ENCODE data around the gene TLR5. TPM values are rescaled to one million over a fixed set of nuclear protein-coding genes. Genes with fewer than 3 reads are reported as not detected.
A peak's percentile ranks its signal among the peaks of the same experiment; 100 is the strongest.

TLR5 gene
- total and polyA plus RNA-seq, 7 donors = 0.20 to 3.1 (median 0.80) TPM

DNA sequence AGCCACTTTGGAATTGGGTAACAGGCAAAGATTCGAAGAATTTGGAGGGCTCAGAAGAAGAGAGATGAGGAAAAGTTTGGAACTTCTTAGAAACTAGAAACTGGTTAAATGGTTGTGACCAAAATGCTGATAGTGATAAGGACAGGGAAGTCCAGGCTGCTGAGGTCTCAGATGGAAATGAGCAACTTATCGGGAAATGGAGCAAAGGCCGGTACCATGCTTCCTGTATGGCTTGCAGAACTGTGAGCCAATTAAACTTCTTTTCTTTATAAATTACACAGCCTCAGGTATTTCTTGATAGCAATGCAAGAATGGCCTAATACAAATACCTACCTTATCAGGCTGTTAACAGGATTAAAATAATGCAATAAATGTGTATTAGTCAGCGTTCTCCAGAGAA is 9.4 kb upstream of the TLR5 start:
- DNase-seq = no peak
- 85 to 95% (median 85%) methylated on average over 4 of the region's 4 CpGs for WGBS, 3 donors
- H3K36me3 ChIP-seq (ENCODE audit: insufficient read depth in 1 of 2, low read depth in 1 of 2) = no peaks in the 10 kb centered on the region
- H3K27me3 ChIP-seq (ENCODE audit: insufficient read depth in 3 of 3, low read length in 2 of 3) = no peaks in the 10 kb centered on the region
- H3K9me3 ChIP-seq = peaks cover 4% of the 10 kb centered on the region
- H3K27ac ChIP-seq = no peak overlapping the region
- TF ChIP-seq, protein P1, sequence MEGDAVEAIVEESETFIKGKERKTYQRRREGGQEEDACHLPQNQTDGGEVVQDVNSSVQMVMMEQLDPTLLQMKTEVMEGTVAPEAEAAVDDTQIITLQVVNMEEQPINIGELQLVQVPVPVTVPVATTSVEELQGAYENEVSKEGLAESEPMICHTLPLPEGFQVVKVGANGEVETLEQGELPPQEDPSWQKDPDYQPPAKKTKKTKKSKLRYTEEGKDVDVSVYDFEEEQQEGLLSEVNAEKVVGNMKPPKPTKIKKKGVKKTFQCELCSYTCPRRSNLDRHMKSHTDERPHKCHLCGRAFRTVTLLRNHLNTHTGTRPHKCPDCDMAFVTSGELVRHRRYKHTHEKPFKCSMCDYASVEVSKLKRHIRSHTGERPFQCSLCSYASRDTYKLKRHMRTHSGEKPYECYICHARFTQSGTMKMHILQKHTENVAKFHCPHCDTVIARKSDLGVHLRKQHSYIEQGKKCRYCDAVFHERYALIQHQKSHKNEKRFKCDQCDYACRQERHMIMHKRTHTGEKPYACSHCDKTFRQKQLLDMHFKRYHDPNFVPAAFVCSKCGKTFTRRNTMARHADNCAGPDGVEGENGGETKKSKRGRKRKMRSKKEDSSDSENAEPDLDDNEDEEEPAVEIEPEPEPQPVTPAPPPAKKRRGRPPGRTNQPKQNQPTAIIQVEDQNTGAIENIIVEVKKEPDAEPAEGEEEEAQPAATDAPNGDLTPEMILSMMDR (IDR thresholded peaks at IDR 0.05) = no peak
- no peak for ATAC-seq
- H3K4me1 ChIP-seq = no peaks in the 10 kb centered on the region
- intact Hi-C loops (cut with DNase I) = no loop called here
- no peak overlapping the region for H3K4me3 ChIP-seq

DNA sequence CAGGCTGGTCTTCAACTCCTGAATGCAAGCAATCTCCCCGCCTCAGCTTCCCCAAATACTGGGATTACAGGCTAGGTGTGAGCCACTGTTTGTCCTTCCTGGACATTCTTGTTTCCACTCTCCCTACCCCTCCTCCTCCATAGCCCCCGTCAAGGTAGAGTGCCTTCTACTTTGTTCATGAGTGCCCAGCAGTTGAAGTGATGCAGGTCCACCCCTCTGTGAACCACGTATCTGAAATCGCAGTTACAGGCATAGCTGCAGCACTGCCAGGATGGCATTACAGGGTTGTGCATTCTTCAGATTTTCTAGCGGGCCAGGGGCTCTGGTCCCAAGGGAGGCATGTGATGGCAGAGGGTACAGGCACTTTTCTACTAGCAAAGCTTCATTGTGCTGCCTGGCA is 7.4 kb upstream of the TLR5 start:
- Histone ChIP-seq H3K36me3 (ENCODE audit: insufficient read depth in 1 of 2, low read depth in 1 of 2) (no peaks in the 10 kb centered on the region), H3K4me1 (no peaks in the 10 kb centered on the region), H3K9me3 (peaks cover 8% of the 10 kb centered on the region), H3K4me3 (no peak overlapping the region), H3K27me3 (ENCODE audit: insufficient read depth in 3 of 3, low read length in 2 of 3) (no peaks in the 10 kb centered on the region), H3K27ac (no peak overlapping the region)
- WGBS, 3 donors = 63 to 85% (median 63%) methylated on average over 5 of the region's 5 CpGs
- DNase-seq (no peak), ATAC-seq (no peak)
- intact Hi-C loops (cut with DNase I) = no loop called here
- TF ChIP-seq, protein P1 (IDR thresholded peaks at IDR 0.05) = no peak

DNA sequence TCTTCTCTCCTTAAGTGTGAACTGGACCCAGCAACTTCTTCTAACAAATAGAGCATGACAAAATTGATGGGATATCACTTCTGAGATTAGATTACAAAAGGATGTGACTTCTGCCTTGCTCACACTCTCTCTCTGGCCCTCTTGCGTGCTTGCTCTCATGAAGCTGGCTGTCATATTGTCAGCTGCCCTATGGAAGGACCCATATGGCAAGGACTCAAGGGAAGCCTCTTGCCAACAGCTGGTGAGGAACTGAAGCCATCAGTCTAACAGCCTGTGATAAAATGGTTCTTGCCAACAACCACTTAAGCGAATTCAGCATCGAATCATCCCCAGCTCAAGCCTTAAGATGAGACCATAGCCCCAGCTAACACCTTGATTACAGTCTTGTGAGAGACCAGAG is 4.8 kb upstream of the TLR5 start:
- ATAC-seq (peak in 2 of 4 donors; percentile 39 to 63), DNase-seq (no peak)
- TF ChIP-seq, protein P1 (IDR thresholded peaks at IDR 0.05) = no peak
- Histone ChIP-seq H3K4me3 (no peak overlapping the region), H3K9me3 (peaks cover 8% of the 10 kb centered on the region), H3K4me1 (peaks cover 4% of the 10 kb centered on the region), H3K27ac (no peak overlapping the region), H3K36me3 (ENCODE audit: insufficient read depth in 1 of 2, low read depth in 1 of 2) (no peaks in the 10 kb centered on the region), H3K27me3 (ENCODE audit: insufficient read depth in 3 of 3, low read length in 2 of 3) (no peaks in the 10 kb centered on the region)
- intact Hi-C loops (cut with DNase I) = loop anchor here (10.0 kb wide), 2 partner anchors 197 to 217 kb away; partner anchors contain the start of gene SUSD4 (in 1 of the 2)
- WGBS, 3 donors = 24 to 36% (median 35%) methylated on average over 3 of the region's 3 CpGs

DNA sequence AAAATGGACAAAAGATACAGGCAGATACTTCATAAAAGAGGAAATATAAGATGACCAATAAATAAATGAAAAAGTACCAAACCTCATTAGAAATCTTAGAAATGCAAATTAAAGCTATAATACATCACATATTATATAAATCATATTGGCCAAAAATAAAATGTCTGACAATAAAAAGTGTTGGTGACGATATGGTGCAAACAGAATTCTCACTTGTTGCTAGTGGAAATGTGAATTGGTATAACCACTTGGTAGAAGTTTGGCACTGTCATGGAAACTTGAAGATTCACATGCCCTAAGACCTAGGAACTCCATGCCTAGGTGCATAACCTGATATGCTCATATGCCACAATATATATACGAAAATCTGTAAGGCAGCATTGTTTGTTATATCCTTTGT is 4.4 kb upstream of the TLR5 start:
- WGBS, 3 donors = 71 to 87% (median 86%) methylated on average over 2 of the region's 2 CpGs
- intact Hi-C loops (cut with DNase I) = loop anchor here (10.0 kb wide), 2 partner anchors 197 to 217 kb away; partner anchors contain the start of gene SUSD4 (in 1 of the 2)
- TF ChIP-seq, protein P1 (IDR thresholded peaks at IDR 0.05) = no peak

DNA sequence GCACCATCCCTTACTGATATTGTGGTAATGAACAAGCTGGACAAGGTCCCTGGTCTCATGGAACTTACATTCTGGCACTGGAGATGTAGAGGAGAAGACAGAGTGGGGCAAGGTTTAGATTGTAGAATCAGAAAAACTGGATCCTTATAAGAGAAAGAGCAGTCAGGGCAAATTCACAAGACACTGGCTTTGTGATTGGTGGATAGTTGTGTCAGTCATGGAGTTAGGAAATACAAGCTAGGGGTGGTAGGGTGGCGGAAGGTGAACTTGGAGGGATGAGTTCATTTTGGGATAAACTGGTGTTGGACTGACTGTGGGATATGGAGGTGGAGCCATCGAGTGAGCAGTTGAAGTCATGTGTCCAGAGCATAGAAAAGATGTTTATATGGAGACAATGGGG is 3.7 kb upstream of the TLR5 start:
- no peak for ATAC-seq
- TF ChIP-seq, protein P1 (IDR thresholded peaks at IDR 0.05) = no peak
- 91 to 96% (median 92%) methylated on average over 2 of the region's 2 CpGs for WGBS, 3 donors
- Histone ChIP-seq H3K4me1 (peaks cover 10% of the 10 kb centered on the region), H3K27me3 (ENCODE audit: insufficient read depth in 3 of 3, low read length in 2 of 3) (no peaks in the 10 kb centered on the region), H3K4me3 (no peak overlapping the region), H3K36me3 (ENCODE audit: insufficient read depth in 1 of 2, low read depth in 1 of 2) (no peaks in the 10 kb centered on the region), H3K27ac (no peak overlapping the region), H3K9me3 (peaks cover 8% of the 10 kb centered on the region)
- intact Hi-C loops (cut with DNase I) = loop anchor here (10.0 kb wide), 2 partner anchors 198 to 218 kb away; partner anchors contain the start of gene SUSD4 (in 1 of the 2)
- DNase-seq = no peak

More for the DNA sequence above, 4.4 kb upstream of the TLR5 start:
- no peaks in the 10 kb centered on the region for H3K27me3 ChIP-seq (ENCODE audit: insufficient read depth in 3 of 3, low read length in 2 of 3)
- H3K27ac ChIP-seq = no peak overlapping the region
- H3K9me3 ChIP-seq = peaks cover 8% of the 10 kb centered on the region
- H3K36me3 ChIP-seq (ENCODE audit: insufficient read depth in 1 of 2, low read depth in 1 of 2) = no peaks in the 10 kb centered on the region
- no peak for DNase-seq
- H3K4me1 ChIP-seq = peaks cover 4% of the 10 kb centered on the region
- no peak for ATAC-seq
- no peak overlapping the region for H3K4me3 ChIP-seq

Data from psoas muscle (tissue), 8 donors.